Measurements from ENCODE around the gene SCUBE1.

Gene SCUBE1

DNA sequence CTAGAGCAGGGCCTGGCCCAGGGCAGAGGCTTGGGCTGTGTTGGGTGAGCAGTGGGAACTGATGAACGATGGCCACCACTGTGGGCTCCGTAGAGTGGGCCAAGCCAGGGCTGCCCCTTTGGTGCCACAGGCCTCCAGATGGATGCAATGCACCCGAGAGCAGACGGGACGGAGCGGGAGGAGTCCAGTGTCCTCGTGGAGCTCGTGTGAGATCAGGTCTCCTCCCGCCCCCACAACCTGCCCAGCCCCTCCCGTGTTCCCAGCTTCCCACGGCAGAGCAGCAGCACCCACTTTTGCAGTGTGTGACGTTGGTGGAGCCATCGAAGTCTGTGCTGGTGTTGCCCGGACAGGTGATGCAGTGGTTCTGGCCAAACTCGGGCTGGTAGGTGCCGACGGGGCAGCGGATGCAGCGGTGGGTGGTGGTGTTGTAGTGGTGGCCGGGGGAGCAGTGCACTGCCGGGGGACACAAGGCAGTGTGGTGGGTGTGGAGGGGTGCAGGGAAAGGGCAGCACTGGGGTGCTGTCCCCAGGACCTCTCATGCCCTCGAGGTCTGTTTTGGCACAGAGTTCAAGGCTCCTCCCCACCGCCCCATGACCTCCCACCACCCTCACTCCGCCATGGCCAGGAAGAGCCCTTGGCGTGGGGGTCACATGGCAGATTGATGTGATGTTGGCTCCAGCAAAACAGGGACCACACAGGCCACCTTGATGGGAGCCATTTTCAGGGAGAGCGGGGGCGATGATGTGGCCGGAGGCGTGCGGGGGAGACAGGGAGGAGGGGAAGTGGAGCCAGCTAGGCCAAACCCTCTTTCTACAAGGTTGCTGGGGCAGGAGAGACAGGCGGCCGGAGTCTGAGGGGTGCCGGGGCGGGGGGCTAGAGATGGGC, 132.3 kb downstream of the SCUBE1 start:
- TF ChIP-seq, protein P1, sequence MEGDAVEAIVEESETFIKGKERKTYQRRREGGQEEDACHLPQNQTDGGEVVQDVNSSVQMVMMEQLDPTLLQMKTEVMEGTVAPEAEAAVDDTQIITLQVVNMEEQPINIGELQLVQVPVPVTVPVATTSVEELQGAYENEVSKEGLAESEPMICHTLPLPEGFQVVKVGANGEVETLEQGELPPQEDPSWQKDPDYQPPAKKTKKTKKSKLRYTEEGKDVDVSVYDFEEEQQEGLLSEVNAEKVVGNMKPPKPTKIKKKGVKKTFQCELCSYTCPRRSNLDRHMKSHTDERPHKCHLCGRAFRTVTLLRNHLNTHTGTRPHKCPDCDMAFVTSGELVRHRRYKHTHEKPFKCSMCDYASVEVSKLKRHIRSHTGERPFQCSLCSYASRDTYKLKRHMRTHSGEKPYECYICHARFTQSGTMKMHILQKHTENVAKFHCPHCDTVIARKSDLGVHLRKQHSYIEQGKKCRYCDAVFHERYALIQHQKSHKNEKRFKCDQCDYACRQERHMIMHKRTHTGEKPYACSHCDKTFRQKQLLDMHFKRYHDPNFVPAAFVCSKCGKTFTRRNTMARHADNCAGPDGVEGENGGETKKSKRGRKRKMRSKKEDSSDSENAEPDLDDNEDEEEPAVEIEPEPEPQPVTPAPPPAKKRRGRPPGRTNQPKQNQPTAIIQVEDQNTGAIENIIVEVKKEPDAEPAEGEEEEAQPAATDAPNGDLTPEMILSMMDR (IDR thresholded peaks at IDR 0.05; ENCODE audit: low read length, missing control alignments) = no peak
- DNase-seq (ENCODE audit: low read depth) = no peak
- H3K4me3 ChIP-seq (replicated peaks; ENCODE audit: low read depth, low read length) = no peak overlapping the region

DNA sequence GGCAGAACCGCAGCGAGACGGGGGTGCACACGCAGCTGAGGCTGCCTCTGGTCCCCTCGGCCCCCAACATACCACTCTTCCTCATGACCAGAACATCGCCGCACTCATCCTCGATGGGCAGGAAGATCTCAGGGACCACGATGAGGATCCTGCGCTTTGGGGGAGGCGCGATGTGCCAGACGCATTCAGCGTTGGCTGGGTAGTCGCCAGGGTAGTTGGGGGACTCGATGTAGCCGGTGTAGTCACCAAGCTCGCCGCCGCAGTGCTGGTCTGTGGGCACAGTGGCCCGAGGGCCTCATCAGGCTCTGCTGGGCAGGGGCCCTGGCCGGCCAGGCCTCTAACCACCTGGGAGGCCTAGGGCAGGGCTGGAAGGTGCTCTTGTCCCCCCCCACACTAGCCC, 133.2 kb downstream of the SCUBE1 start:
- TF ChIP-seq, protein P1 (IDR thresholded peaks at IDR 0.05; ENCODE audit: low read length, missing control alignments) = no peak
- H3K4me3 ChIP-seq (replicated peaks; ENCODE audit: low read depth, low read length) = no peak overlapping the region
- no peak for DNase-seq (ENCODE audit: low read depth)

DNA sequence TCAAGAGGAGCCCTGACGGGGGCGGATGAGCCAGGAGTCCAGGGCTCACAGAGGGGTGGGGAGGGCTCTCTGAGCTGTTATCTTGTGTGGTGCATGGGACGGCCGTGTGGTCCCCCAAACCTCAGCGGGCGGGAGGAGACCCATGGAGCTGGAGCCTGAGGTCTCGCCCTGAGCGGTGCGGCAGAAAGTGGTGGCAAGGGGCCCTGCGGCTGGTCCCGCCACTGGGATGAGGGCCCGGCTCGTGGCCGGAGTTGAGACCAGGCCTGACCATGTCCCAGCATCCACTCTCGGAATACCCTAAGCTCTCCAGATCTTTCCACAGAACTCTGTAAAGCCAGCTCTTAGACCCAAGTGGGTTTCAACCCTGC, 133.7 kb downstream of the SCUBE1 start:
- TF ChIP-seq, protein P1 (IDR thresholded peaks at IDR 0.05; ENCODE audit: low read length, missing control alignments) = no peak
- no peak for DNase-seq (ENCODE audit: low read depth)
- H3K4me3 ChIP-seq (replicated peaks; ENCODE audit: low read depth, low read length) = no peak overlapping the region

DNA sequence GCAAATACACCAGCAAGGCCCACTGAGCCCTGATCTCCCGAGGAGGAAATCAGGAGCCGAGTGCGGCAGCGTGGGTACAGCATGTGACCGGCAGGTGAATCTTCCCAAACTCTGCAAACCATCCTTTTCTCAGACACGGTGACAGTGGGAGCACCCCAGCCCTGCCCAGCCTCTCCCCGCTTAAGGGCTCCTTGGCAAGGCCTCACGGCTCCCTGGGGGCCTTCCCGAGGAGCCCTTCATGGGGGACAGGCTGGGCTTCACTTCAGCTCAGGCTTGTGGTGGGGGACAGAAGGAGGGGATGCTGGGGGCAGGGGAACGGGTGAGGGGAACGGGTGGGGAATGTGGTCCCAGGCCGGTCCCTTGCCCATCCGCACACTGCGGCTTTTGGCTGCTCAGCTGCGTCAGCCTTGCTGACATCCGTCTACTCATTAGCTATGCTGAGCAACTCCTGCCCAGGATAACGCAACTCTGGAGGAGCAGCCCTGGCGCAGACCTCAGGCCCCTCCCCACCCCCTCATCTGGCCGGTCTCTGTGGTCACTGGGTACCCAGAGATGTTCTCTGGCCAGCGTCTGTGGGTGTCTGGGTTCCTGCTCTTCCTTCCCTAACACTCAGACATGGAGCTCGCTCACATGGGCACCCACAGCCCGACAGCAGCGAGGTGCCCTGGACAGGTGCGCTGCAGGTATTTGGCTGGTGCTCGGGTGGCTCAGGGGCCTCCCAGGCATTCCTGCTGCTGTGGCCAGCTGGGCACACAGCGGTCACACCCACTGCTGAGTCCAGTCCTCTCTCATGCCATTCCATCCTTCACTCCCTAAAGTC, 134.3 kb downstream of the SCUBE1 start:
- TF ChIP-seq, protein P1 (IDR thresholded peaks at IDR 0.05; ENCODE audit: low read length, missing control alignments) = no peak
- DNase-seq (ENCODE audit: low read depth) = no peak
- H3K4me3 ChIP-seq (replicated peaks; ENCODE audit: low read depth, low read length) = no peak overlapping the region

DNA sequence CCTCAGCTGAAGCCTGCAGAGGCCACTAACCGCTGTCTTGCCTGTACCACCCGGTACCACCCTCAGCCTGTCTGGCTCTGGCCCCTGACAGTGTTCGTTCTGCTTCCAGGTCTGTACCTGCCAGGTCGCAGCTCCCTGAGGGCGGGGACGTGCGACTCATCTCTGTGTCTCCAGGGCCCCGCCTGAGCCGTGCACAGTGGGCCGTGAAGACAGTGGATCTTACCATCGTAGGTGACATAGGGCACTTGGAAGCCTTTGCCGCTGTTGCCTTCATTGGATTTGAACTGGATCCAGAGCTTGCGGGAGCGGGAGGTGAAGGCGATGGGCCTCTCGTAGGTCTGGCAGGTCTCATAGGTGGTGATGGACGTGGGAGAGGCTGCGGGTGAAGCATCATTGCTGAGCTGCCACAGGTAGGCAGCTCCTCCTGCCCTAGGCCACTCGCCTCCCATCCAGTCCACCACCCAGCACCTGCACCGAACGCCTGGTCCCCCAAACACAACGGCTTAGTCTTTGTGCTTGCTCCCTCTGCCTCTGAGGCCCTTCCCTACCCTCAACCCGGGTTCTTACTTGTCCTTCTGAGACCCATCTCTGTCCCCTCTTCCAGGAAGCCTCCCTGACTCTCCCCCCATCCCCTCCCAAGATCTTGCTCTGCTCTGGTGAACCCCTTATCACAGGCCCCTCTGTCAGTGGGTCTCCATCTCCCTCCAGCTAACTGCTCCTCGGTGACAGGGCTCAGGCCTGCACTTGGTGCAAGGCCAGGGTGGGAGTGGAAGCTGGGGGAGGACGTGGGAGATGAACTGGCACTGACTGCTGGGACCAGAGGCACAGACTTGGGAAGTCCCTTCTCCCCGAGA, 135.1 kb downstream of the SCUBE1 start:
- no peak overlapping the region for H3K4me3 ChIP-seq (replicated peaks; ENCODE audit: low read depth, low read length)
- TF ChIP-seq, protein P1 (IDR thresholded peaks at IDR 0.05; ENCODE audit: low read length, missing control alignments) = no peak
- no peak for DNase-seq (ENCODE audit: low read depth)

DNA sequence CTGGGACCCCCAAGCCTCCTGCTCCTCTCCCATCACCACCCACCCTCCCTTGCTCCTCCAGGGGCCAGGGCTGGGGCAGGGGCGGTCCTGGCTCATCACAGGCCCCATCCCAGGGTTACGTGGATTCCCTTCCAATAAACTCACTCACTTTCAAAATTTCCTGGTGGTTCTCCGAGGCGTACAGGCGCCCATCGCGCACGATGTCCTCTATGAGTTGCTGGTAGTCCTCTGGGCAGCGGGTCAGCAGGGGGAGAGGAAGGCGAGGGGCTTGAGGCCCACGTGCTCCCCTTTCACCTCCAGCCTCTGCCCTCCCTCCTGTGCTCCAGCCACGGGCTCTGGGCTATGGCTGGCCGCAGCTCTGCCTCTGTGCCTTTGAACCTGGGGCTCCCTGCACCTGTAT, 135.8 kb downstream of the SCUBE1 start:
- no peak overlapping the region for H3K4me3 ChIP-seq (replicated peaks; ENCODE audit: low read depth, low read length)
- no peak for DNase-seq (ENCODE audit: low read depth)
- TF ChIP-seq, protein P1 (IDR thresholded peaks at IDR 0.05; ENCODE audit: low read length, missing control alignments) = no peak

Data from fibroblast of pulmonary artery (primary cell).